Hypothalamus (tissue), 51 donors: ENCODE results near the gene GMPR.

Experiments
- DNase-seq, 51 donors: peaks; one replicate each; lab custom pipeline; 2025; lab: John Stamatoyannopoulos, UW

The GMPR gene

DNA sequence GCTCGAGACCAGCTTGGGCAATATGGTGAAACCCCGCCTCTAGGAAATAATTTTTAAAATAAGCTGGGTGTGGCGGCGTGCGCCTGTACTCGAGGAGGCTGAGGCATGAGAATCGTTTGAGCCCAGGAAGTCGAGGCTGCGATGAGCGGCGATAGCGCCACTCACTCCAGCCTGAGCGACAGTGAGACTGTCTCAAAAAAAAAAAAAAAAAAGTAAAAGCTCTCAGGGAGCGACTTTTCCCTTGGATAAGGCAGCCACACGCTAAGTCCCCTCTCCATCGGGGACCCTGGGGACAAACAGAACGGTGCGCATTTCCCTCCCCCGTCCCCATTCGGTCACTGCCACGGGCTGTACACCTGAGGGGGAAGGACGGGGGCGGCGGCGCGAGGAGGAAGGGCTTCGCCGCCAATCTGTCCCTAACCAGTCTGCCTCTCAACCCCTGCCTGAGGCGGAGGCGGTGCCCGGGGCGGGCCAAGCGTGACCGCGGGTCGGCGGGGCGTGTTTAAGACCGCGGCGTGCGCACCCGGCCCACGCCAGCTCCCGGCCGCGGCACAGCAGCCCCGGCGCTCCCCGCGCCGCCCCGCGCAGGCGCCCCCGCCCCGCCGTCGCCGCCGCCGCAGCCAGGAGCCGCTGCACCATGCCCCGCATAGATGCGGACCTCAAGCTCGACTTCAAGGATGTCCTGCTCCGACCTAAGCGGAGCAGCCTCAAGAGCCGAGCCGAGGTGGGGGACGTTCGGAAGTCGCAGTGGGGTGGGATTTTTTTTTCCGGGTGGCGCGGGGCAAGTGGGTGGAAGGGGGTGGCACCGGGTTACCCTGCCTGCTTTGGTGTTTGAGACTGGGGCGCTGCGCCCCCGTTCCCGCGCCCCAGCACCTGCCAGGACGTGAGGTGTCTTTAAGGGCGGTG lies at the start of gene GMPR:
TSS of gene GMPR (plus strand) at position 531 of the 906 bp plus-strand sequence. CDS start at position 638, 107 bp downstream.
- DNase-seq, result peak in 43 of 51 donors; percentile 7 to 74 (median 43)

DNA sequence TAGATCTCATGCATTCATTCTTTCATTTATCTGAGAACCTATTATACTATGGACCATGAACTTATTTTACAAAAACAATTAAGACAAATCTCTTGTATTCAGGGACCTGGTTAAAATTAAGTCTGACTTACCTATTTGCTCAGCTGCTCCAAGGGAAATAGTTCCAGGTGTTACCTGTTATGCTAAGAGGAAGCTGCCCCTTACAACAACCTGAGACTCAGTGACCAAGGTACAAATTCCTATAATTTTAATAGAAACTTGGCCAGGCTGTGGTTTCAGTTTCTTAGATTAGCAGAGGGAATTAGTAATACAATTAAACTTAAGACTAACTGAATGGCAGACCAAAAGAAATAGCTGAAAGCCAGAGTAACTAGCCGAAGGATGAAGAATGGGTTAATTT lies 48.2 kb upstream of the GMPR start:
- no peak for DNase-seq

- DNase-seq, result no peak
Observed at GRCh38 chr6:16196260-16196983, 42.0 kb upstream of the GMPR start.

DNA sequence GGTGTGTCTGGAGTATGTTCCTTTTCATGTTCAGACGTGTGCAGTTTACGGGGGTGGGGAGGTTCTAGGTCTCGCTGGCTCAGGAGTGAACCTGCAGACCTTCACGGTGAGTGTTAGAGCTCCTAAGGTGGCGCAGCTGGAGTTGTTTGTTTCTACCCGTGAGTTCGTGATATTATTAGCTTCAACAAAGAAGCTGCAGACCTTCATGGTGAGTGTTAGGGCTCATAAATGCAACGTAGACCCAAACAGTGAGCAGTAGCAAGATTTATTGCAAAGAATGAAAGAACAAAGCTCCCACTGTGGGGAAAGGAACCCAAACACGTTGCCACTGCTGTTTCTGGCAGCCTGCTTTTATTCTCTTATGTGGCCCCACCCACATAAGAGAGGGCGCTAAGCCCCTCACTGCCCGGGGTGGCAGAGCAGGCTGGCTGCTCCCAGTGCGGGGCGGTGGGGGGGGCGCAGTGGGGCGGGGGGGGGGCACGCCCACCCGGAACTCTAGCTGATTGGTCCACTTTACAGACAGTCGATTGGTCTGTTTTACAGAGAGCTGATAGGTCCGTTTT lies 41.3 kb upstream of the GMPR start:
- DNase-seq, result no peak

- no peak for DNase-seq
Observed at GRCh38 chr6:16198061-16198705, 40.2 kb upstream of the GMPR start.

GRCh38 chr6:16199804-16200203 lies 38.6 kb upstream of the GMPR start:
- DNase-seq, result peak in 7 of 51 donors; percentile 6 to 24 (median 9)

GRCh38 chr6:16200321-16200883 lies 38.0 kb upstream of the GMPR start:
- peak in 13 of 51 donors; percentile 12 to 74 (median 35) for DNase-seq

- no peak for DNase-seq
Observed at GRCh38 chr6:16201706-16202105, 36.7 kb upstream of the GMPR start.

GRCh38 chr6:16204653-16205376 lies 33.6 kb upstream of the GMPR start:
- no peak for DNase-seq

DNA sequence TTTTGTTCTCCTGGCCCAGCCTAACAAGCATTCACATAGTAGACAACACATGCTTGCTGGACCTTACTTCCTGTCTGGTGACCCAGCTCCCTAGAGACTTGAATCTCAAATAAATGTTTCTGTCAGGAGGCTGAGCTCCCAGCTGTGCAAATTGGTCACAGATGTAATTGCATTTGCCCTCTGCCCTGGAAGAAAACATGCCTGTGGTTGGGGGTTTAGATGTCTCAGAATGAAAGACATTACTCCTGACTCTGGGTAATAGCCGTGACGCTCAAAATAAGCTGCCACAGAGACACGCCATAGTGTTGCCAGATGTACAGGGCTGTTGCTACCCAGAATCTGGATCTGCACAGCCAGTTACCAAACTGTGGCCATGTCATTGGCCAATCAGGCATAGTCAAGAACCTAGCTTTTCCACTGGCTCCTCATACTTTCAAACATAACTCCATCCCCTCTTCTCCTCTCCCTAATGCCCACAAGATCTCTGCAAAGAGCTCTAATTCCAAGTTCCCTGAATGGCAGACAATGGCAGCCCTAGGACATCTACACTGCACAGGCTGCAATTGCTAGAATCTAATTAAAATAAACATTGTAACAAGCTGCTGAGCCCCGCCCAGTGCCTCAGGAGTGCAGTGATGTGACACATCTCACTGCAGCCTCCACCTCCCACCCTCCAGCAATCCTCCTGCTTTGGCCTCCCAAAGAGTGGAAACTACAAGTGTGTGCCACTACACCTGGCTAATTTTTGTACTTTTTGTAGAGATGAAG lies 32.8 kb upstream of the GMPR start:
- no peak for DNase-seq

DNA sequence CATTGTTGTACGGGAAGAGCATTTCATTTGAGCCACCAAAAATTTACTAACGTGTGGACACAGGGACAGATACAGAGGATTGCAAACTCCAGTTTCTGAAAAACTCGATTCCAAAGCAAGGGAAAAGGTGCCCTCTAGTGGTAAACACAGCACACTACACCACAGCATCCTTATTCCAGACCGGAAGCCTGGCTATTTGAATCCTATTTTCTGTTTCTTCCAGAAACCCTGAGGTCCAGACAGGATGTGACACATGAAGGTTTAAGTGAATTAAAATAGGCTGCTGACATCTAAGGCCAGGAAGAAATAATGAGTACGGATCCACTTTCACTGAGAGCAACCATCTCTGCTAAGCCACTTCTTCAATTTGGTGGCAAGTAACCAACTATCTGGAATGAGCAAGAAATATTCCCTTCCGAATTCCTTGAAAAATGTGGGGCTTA lies 31.8 kb upstream of the GMPR start:
- DNase-seq, result peak in 24 of 51 donors; percentile 7 to 79 (median 41)

DNA sequence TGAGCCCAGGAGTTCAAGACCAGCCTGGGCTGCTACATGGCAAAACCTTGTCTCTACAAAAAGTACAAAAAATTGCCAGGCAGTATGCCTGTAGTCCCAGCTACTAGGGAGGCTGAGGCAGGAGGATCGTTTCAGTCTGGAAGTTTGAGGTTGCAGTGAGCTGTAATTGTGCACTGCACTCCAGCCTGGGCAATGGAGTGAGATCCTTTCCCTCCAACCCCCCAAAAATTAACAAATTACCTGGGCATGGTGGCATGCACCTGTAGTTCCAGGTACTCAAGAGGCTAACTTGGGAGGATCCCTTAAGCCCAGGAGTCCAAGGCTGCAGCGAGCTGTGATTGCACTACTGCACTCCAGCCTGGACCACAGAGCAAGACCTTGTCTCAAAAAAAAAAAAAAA lies 29.4 kb upstream of the GMPR start:
- DNase-seq, result no peak

- no peak for DNase-seq
Observed at GRCh38 chr6:16209539-16209938, 28.8 kb upstream of the GMPR start.

GRCh38 chr6:16212276-16212675 lies 26.1 kb upstream of the GMPR start:
- DNase-seq, result no peak

DNA sequence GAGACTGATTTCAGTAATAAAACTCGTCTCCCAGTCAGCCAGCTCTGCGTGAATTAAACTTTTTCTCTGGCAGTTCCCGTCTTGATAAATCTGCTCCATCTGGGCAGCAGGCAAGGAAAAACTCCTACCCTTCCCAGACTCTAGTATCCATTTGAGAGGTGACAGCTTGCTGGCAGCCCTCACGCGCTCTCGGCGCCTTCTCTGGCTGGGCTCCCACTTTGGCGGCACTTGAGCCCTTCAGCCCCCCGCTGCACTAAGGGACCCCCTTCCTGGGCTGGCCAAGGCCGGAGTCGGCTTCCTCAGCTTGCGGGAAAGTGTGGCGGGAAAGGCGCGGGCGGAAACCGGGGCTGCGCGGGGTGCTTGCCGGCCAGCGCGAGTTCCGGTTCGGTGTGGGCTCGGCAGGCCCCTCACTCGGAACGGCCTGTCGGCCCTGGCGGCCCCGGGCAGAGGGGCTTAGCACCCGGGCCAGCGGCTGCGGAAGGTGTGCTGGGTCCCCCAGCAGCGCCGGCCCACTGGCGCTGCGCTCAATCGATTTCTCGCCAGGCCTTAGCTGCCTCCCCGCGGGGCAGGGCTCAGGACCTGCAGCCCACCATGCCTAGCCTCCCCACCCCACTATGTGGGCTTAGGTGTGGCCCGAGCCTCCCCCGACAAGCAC lies 21.8 kb upstream of the GMPR start:
- DNase-seq, result no peak

DNA sequence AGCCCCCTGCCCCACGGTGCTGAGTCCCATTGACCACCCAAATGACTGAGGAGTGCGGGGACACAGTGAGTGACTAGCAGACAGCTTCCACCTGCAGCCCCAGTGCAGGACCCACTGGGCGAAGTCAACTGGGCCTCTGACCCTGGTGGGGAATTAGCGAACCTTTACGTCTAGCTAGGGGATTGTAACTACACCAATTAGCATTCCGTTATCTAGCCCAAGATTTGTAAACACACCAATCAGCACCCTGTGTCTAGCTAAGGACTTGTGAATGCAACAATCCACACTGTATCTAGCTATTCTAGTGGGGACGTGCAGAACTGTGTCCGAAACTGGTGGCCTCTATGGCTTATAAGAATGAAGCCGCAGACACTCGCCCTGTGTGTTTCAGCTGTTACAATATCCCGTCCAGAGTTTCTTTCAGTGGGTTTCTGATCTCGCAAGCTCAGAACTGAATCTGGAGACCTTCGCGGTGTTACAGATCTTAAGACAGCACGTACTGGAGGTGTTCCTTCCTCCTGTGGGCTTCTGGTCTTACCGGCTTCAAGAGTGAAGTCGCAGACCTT lies 21.1 kb upstream of the GMPR start:
- no peak for DNase-seq

- DNase-seq, result no peak
Observed at GRCh38 chr6:16222826-16223225, 15.6 kb upstream of the GMPR start.

DNA sequence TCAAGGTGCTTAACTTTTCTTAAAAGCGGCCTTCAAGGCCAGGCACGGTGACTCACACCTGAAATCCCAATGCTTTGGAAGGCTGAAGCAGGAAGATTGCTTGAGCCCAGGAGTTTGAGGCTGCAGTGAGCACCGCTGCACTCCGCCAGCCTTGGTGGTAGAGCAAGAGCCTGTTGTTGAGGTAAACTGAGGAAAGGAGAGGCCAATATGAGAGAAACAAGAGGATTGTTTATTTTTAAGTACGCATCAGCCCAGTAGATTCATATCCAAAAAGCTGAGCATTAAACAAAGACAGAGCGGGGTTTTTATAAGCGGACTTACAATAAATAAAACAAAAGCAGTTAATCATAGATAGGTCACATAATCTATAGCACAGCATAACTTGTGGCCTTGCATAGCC lies 15.0 kb upstream of the GMPR start:
- no peak for DNase-seq
